Ramos (cell line): ENCODE measurements around the gene MAPK7.

Experiments
- in situ Hi-C: fragments of 300-500 bp; cut with MboI; formaldehyde crosslinking; loops from one replicate; pipeline ENCODE4 v1.14.3; 2022; ENCODE audit warnings: low sequenced_read_pairs; ENCODE audit not compliant: unreplicated experiment

The MAPK7 gene

DNA sequence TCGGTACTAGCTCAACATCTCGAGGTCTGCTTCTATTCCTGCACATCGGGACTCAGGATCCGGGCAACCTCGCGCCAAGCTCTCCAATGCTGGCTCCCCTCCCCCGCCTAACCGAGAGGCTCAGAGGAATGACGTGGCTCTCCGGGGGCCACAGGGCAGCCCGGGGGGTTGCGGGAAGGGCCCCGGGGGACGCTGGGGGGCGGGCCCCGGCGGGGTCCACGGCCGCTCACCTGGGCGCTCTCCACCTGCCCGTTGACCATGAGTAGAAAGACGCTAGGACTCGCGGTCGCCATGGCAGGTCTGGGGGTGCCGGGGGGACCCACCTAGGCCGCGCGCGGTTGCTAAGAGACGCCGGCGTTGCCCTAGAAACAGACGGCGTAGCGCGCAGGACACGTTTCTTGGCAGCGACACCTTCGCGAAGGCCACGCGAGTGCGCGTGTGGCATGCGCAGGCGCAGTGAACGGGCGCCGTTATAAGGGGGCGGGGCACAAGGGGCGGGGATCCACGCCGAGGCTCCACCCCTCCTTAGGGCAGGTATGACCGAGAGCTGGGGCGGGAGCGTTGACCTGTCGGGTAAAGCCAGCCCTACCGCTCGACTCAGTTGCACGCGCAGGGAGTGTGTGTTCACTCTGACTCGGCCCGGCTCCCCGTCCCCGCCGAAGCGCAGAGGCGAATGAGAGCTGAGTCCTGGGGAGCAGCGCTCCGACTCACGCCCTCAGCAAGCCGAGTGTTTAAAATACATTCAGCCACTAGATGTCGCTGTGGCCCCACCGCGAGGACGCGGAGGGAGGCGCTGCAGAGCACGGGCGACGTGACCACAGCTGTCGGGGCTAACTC lies 15.8 kb upstream of the MAPK7 start, which contains the start of gene B9D1:
TSS of gene B9D1 (minus strand) at position 447 of the 837 bp plus-strand sequence. CDS start at position 293, 154 bp downstream.
- in situ Hi-C loops = loop anchor here (10.0 kb wide), 2 partner anchors 92 to 402 kb away; no protein-coding TSS in a partner anchor

DNA sequence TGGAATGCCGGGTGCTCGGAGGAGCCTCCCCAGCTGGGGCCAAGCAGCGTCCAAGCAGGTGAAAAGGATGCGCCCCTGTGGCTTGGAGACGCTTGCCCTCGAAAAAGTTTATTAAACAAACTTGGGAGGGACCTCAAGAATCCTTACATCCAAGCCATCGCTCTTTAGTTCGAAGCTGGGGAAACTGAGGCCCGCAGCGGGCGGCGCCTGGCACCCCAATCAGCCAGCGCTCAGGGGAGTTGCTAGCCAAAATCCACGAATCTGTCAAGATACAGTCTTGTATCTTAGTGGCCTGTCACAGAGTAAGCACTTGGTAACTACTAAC lies 15.2 kb upstream of the MAPK7 start:
- in situ Hi-C loops = loop anchor here (10.0 kb wide), 2 partner anchors 92 to 402 kb away; no protein-coding TSS in a partner anchor

DNA sequence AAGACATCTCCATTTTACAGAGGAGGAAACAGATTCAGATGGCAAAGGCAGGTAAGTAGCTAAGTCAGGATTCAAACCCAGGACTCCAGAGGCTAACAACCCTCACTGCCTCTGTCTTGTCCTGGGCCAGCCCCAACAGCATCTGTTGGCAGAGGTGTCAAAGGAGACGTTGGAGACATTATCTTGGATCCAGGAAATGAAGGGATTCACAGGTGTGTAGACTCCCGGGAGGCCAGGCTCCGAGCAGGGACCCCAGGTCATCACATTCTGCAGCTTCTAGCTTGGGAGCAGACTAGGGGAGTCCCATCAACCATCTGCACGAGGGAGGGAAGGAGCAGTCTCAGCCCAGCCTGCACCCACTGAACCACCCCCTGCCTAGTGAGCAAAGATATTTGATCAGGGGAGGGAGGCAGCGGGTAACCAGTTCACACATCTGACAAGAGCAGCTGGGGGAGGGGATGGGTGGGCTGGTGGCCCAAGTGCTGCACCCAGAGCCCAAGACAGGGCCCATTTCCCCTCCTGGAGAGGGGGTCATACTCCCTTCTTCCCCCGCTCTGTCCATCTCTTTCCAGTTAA lies 14.8 kb upstream of the MAPK7 start:
- in situ Hi-C loops = loop anchor here (10.0 kb wide), 2 partner anchors 91 to 401 kb away; no protein-coding TSS in a partner anchor

- in situ Hi-C loops = loop anchor here (10.0 kb wide), 2 partner anchors 90 to 400 kb away; no protein-coding TSS in a partner anchor
Measured at GRCh38 chr17:19364699-19365498, 13.4 kb upstream of the MAPK7 start.

GRCh38 chr17:19365499-19365817 lies 12.8 kb upstream of the MAPK7 start:
- in situ Hi-C loops = loop anchor here (10.0 kb wide), 2 partner anchors 89 to 399 kb away; no protein-coding TSS in a partner anchor

DNA sequence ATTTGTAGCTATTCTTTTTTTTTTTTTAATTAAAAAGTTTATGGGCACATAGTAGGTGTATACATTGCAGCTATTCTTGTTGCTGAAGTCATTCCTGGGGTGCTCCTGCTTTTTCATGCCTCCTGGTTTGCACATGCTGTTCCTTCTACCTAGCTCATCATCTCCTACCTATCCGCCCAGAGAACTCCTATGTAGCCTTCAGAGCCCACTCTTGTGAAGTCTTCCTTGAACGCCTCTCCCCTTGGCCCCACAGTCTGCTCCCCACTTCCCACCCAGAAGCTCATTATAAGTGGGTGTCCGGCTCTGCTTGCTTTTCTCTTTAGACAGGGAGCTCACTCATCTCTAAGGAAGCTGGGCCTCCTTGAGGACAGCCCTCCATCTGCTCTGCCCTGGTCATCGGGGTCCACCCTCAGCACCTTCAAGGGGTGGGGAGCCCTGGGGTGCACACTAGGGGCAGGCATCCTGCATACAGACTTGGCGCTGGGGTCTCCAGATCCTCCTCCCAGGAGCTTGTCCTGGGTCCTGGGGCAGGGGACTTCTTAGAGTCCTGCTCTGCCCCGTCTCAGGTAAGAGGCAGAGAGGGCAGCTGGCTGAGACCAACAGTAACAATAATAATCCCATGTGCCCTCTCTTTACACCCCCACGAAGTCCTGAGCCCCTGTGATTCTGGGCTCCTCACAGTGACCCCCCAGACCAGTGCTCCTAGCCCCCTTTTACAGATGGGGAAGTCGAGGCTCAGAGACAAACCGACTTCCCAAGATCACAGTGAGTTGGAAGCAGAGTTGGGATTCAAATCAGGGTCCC lies 12.3 kb upstream of the MAPK7 start:
- in situ Hi-C loops = loop anchor here (10.0 kb wide), 2 partner anchors 89 to 399 kb away; no protein-coding TSS in a partner anchor

DNA sequence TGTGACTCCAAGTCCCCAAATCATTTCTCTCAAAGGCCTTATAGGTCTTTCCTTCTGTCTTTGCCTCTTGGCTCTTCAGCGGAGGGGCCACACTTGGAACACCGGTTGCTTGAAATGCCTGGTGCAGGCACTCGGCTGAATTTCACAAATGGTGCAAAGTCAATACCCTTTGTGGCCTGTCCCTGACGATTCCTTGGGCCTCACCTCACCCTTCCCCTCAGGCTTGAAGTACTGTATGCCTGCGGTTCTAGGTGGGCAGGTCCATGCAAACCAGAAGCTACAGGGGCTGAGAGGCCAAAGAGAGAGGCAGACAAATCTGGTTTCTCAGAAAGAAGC lies 11.7 kb upstream of the MAPK7 start:
- in situ Hi-C loops = loop anchor here (10.0 kb wide), 2 partner anchors 88 to 398 kb away; no protein-coding TSS in a partner anchor

GRCh38 chr17:19368229-19368628 lies 10.1 kb upstream of the MAPK7 start:
- in situ Hi-C loops = loop anchor here (10.0 kb wide), 2 partner anchors 87 to 397 kb away; no protein-coding TSS in a partner anchor

DNA sequence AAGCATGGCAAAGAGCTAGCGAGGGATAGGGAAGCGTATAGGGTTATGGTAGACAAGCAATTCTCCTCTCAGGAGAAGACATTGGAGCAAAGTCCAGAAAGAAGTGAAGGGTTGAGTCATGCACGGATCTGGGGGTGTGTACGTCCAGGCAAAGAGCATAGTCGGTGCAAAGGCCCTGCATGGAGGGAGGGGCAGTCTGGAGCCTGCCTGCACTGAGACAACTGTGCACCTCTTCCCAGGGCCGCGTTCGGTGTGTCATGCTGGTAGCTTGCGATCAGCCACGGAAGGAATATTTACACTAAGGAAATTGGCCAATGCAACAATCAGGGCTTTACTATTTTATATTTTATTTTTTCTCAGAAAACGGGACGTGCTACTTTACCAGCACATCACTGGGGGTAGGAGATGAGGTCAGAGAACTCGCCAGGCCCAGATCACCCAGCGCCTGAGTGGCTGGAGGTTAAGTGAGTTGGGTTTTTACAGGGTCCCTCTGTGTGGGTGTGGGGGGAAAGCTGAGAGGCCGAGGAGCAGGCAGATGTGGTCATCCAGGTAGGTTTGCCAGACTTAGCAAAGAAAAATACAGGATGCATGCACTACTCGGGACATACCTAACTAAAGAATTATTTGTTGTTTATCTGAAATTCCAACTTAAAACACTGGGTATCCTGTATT lies 9.1 kb upstream of the MAPK7 start:
- in situ Hi-C loops = loop anchor here (10.0 kb wide), 2 partner anchors 86 to 396 kb away; no protein-coding TSS in a partner anchor

DNA sequence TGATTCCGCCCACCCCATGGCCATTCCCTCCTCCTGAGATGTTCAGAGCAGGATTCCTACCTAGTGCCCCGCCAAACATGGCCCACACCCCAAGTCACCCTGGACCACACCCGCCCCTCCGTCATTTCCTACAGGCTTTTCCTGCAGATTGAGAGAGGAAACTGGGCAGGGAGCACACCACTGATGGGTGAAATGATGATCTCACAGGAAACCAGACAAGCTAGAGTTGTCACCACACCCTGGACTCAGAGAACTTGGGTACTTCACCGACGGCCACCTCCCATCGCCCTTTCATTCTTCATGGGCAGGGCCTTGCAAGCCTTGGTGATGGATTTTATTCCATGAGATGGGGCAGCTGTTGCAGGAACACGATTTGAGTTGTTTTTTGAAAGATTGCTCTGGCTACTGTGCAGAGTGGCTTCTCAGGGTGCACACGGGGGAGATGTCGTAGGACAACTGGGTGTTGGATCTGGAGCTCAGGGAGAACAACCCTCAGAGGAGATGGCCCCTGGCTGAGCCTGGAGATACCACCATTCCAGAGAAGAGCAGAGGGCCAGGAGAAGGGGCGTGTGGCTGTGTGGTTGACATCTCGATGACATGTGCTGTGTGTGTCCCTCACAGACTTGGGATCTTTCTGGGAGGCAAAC lies 8.3 kb upstream of the MAPK7 start:
- in situ Hi-C loops = loop anchor here (10.0 kb wide), 2 partner anchors 85 to 395 kb away; no protein-coding TSS in a partner anchor

DNA sequence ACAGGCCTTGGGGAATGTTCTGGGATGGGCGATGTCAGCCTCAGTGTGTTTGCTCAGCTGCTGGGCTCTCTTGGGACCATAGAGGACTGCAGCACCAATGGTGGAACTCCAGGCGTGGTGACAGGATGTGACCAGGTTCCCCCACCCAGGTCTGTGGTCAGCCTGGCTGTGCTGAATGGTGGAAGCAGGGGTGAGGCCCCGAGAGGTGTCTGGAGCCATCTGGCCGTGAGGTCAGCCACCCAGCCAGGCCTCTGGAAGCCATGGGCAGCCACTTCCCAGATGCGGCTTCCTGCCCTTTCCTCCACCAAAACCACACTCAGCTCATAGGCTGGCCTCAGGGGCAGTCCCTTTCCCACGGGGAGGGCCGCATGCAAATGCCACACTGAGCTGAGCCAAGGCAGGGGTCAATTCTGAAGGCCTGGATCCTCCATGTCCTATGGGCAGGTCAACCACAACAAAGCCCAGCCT lies 7.8 kb upstream of the MAPK7 start:
- in situ Hi-C loops = no loop called here

DNA sequence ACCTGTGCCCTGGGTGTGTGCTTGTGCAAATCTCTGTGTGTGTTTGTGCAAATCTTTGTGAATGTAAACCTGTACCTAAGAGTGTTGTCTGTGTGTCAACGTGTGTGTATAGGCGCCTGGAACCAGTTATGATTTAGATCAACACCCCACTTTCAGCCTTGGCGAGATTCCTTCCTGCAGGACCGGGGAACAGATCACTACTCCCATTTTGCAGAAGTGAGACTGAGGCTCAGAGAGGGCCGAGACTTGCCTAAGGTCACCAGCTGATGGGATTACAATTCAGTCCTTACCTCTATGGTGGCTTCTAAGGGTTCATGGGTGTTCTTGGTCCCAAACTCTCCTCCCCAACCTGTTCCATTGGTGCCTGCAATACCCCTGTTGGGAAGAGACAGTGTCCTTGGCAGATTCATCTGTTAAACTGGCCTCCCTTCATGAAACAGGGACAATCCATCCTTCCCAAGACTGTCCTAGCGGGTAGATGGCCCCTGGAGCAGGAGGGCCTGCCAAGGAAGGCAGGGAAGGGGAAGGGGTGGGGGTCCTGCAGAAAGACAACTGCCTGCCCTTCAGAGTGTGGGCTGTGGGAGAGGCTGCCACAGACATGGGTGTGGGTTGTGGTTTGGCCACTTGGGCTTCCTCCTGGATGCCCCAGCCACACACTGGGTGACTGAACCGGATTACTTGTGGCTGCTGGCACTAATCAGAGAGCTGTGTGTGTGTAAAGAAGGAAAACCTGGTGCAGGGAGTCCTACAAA lies 6.9 kb upstream of the MAPK7 start:
- in situ Hi-C loops = no loop called here

DNA sequence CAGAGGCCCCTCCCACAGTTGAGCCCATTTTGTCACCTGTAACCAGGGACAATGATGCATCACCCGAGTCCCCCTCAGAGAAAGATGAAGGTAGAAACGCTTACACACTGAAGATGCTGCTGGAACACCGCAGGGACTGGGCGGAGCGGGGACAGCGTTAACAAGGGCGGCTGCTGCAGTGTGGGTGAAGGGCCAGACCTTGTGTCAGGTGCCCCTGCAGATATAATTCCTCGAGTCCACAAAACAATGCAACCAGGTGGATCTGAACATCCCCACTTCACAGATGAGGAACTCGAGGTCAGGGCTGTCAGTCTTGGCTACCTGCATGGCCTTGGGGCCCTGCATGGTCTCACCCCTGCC lies 6.3 kb upstream of the MAPK7 start:
- in situ Hi-C loops = no loop called here

- in situ Hi-C loops = no loop called here
Measured at GRCh38 chr17:19372439-19372838, 5.9 kb upstream of the MAPK7 start.

- in situ Hi-C loops = no loop called here
Measured at GRCh38 chr17:19372866-19373504, 5.3 kb upstream of the MAPK7 start.

GRCh38 chr17:19374136-19374535 lies 4.2 kb upstream of the MAPK7 start:
- in situ Hi-C loops = no loop called here

- in situ Hi-C loops = no loop called here
Measured at GRCh38 chr17:19375732-19376131, 2.6 kb upstream of the MAPK7 start.

GRCh38 chr17:19376811-19377210 lies 1.5 kb upstream of the MAPK7 start:
- in situ Hi-C loops = no loop called here
